ENCODE measurements around the gene ATP6V1C2.

DNA sequence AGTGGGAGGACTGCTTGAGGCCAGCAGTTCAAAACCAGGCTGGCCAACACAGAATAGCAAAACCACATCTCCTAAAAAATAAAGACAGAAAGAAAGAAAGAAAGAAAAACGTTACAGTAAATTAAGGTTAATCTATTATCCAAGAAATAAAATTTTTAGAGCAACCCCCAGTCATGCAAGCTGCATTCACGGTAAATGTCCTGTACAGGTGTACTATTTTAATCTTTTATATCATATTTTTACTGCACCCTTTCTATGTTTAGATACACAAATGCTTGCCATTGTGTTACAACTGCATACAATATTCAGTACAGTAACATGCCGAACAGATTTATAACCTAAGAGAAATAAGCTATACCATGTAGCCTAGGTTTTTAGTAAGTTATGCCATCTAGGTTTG, 85.1 kb downstream of the ATP6V1C2 start:
- no peak for TF ChIP-seq POLR2A (IDR thresholded peaks at IDR 0.05)
- TF ChIP-seq, protein P1, sequence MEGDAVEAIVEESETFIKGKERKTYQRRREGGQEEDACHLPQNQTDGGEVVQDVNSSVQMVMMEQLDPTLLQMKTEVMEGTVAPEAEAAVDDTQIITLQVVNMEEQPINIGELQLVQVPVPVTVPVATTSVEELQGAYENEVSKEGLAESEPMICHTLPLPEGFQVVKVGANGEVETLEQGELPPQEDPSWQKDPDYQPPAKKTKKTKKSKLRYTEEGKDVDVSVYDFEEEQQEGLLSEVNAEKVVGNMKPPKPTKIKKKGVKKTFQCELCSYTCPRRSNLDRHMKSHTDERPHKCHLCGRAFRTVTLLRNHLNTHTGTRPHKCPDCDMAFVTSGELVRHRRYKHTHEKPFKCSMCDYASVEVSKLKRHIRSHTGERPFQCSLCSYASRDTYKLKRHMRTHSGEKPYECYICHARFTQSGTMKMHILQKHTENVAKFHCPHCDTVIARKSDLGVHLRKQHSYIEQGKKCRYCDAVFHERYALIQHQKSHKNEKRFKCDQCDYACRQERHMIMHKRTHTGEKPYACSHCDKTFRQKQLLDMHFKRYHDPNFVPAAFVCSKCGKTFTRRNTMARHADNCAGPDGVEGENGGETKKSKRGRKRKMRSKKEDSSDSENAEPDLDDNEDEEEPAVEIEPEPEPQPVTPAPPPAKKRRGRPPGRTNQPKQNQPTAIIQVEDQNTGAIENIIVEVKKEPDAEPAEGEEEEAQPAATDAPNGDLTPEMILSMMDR (IDR thresholded peaks at IDR 0.05), result no peak

Data from heart left ventricle (tissue), 13 donors.